ENCODE measurements around the gene ATRAID.
"Not testable (repeated sequence)": the region's sequence is repeated elsewhere in the genome, so short reads cannot be mapped to it uniquely, and the experiment has no call there.

Gene ATRAID, protein sequence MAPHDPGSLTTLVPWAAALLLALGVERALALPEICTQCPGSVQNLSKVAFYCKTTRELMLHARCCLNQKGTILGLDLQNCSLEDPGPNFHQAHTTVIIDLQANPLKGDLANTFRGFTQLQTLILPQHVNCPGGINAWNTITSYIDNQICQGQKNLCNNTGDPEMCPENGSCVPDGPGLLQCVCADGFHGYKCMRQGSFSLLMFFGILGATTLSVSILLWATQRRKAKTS

DNA sequence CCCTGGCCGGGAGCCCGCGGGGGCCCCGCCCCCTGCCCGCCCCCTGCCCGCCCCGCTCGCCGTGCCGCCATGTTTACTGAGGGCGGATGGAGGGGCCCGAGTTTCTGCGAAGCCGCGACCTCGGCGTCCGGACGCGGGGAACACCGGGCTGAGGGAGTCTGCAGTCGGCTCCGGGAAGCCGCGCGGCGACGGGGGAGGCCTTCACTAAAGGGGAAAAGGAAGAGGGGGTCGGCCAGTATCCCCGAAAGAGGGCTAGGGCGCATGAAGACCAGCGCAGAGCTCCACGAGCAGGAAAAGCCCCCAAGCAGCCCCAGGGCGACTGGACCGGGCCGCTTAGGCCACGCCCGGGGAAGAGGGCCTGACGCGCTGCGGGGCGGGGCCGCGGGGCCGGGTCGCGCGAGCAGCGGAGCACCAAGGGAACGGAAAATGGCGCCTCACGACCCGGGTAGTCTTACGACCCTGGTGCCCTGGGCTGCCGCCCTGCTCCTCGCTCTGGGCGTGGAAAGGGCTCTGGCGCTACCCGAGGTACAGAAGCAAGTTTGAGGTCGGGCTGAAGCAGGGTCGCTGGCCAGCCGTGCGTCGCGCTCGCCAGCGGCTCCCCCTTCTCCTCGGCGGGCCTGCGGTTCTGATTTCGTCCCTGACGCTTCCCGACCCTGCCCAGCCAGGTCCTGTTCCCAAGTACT lies at the start of gene ATRAID, which contains the start of gene SLC5A6:
Gene ATRAID, plus strand, starts transcription at position 99 of the 683 bp plus-strand sequence. Its CDS starts 328 bp downstream, at position 427.
Gene SLC5A6, minus strand, starts transcription at position 326 of the 683 bp plus-strand sequence. CDS start 4,618 bp downstream, outside the sequence.
- DNase-seq (ENCODE audit: low read depth), result peak; percentile 83

DNA sequence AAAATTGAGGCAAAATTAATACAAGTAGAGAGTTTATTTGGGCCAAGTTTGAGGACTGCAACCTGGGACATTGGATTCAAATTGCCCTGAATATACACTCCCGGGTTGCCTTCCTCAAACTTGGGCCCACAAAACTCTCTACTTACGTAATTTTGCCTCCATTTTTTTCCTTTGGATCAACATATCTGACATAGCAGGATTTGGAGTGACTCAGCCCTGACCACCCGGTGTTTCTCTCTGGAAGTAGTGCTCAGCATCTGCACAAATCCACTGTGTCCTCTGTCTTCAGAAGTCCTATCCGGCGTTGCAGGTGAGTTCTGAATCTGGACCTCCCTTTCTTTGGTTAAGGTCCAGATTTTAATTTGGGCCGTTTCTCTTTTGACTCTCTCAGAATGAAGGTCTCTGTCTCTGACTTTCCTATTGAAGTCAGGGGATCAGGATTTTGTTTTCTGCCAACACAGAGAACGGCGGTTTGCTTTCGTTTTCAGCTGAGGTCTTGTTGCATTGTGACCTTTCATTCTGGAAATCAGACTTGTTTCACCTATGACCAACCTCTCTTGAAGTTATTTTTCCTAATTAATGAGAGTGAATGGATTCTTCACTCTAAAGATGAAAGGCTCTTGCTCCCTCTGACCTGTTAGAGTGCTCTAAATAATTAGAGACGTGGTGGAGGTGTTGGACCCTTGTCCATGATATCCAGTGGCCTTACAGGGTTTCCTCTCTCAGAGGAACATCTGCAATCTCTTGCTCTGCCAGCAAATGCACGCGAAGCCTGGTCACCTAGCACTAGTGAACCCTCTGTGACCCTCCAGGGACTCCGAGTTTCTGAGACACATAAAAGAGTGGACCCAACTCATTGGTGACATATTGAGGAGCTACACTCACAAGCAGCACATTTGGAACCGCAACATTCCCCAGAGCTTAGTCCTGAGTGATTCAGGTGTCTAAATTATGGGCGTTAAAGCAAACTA lies 49.4 kb upstream of the ATRAID start:
- DNase-seq (ENCODE audit: low read depth), result no peak

GRCh38 chr2:27164960-27165763 lies 46.7 kb upstream of the ATRAID start:
- DNase-seq (ENCODE audit: low read depth), result no peak

DNA sequence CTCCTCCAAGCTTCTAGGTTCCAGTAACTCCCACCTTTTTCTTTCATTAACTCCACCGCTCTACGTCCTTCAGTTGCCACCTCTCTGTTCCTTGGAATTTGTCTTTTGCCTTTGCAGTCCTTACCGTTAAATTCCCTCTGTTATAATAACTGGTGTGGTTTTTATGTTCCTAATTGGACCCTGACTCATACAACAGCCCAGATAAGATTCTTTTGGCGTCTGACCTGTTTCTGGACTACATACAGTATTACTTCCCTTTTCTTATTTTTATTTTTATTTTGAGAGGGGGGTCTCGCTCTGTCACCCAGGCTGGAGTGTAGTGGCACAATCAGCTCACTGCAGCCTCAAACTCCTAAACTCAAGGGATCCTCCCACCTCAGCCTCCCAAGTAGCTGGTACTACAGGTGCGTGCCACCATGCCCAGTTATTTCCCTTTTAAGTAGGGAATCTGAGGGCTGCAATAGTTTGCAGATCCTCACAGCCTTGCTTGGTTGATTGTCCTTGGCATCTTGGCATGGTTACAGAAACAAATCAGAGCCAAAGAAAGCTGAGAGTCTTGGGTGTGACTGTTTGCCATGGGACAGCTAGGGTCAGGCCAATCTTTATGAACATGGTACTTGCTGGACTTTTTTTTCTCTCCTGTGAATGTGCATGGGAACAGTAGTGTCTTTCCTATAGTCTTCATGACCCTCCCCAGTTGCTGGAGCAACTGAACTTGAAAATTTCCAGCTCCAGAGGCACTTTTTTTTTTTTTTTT lies 41.1 kb upstream of the ATRAID start:
- no peak for DNase-seq (ENCODE audit: low read depth)

- no peak for DNase-seq (ENCODE audit: low read depth)
Observed at GRCh38 chr2:27171351-27171848, 40.4 kb upstream of the ATRAID start.

GRCh38 chr2:27174638-27175037 lies 37.2 kb upstream of the ATRAID start:
- DNase-seq (ENCODE audit: low read depth), result no peak

GRCh38 chr2:27175330-27175729 lies 36.5 kb upstream of the ATRAID start:
- DNase-seq (ENCODE audit: low read depth), result no peak

DNA sequence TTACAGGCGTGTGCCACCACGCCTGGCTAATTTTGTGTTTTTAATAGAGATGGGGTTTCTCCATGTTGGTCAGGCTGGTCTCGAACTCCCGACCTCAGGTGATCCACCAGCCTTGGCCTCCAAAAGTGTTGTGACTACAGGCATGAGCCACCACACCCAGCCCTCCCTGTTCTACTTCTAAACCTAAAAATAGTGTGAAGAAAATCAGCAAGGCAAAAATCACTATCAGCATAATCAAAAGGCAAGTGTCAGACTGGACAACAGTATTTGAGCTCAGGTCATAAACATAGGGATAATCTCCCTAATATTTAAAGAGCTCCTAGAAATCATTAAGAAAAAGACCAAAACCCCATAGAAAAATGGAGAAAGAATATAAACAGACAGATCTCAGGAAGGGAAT lies 36.1 kb upstream of the ATRAID start:
- not testable (repeated sequence) for DNase-seq (ENCODE audit: low read depth)

DNA sequence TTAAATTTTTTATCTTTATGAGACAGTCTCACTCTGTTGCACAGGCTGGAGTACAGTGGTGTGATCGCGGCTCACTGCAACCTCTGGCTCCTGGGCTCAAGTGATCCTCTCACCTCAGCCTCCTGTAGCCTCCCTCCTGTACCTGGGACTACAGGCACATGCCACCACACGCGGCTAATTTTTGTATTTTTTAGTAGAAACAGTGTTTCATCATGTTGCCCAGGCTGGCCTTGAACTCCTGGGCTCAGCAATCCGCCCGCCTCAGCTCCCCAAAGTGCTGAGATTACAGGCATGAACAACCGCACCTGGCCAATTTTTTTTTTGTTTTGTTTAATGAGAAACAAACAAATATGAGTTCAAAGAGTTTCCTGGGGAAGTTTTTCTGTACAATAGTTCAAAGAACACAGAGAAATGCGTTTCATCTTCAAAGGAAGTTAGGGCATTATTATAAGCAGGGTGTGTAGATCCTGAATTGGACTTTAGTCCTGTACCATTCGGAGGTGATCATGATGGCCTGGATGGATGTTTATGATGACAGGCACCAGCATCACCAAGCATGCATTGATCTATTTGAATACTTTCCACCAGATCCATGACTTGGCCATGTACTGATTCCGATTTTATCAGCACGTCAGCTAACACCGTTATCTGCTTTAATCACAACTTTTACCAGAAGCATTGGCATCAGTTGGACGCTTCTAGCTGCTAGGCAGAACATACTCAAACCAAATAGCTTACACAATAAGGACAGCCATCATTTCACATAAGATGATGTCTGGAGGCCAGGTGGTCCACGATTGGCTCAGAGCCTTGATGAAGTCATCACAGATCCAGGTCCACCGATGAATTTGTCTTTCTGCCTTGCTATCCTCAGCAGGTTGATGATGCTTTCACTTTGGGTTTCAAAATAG lies 34.1 kb upstream of the ATRAID start:
- no peak for DNase-seq (ENCODE audit: low read depth)

DNA sequence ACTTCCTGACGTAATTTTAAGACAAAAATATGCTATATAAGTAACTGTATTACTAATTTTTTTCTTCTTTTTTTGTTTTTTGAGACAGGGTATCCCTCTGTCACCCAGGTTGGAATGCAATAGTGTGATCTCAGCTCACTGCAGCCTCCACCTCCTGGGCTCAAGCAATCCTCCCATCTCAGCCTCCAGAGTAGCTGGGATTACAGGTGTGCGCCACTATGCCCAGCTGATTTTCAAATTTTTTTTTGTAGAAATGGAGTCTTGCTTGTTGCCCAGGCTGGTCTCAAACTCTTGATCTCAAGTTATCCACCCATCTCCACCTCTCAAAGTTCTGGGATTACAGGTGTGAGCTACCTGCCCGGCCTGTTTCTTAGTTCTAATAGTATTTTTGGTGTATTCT lies 33.4 kb upstream of the ATRAID start:
- no peak for DNase-seq (ENCODE audit: low read depth)

GRCh38 chr2:27179344-27180000 lies 32.4 kb upstream of the ATRAID start:
- DNase-seq (ENCODE audit: low read depth), result no peak

GRCh38 chr2:27182346-27182745 lies 29.5 kb upstream of the ATRAID start:
- no peak for DNase-seq (ENCODE audit: low read depth)

- no peak for DNase-seq (ENCODE audit: low read depth)
Observed at GRCh38 chr2:27184115-27184514, 27.7 kb upstream of the ATRAID start.

DNA sequence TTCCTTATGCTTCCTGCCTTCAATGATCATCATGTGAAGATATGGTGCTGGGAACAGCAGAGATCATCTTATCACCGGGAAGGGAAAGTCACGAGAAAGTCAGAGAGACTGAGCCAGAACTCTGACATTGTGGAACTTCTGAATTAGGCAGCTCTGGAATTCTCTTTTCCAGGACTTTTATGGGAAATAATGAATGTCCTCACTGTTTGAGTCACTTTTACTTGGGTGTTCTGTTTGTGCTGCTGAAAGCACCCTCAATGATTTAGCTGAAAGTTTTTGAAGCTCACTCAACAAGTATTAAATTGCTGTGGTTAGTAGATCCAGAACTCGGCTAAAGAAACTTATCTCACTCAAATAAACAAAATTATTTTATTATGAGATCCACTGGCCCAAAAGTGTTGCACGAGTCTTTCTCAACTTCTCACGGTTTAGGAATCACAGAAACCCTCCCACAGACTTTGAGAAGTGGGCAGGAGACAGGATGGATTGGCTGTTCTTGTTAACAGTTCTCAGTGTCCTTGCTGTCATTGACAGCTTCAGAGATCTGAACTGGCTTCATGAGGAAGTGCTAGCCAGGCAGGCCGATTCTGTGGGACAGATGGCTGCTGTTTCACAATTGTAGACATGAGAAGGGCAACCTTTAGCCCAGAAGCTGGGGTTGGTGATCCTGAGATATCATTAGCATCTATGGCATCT lies 26.4 kb upstream of the ATRAID start:
- no peak for DNase-seq (ENCODE audit: low read depth)

DNA sequence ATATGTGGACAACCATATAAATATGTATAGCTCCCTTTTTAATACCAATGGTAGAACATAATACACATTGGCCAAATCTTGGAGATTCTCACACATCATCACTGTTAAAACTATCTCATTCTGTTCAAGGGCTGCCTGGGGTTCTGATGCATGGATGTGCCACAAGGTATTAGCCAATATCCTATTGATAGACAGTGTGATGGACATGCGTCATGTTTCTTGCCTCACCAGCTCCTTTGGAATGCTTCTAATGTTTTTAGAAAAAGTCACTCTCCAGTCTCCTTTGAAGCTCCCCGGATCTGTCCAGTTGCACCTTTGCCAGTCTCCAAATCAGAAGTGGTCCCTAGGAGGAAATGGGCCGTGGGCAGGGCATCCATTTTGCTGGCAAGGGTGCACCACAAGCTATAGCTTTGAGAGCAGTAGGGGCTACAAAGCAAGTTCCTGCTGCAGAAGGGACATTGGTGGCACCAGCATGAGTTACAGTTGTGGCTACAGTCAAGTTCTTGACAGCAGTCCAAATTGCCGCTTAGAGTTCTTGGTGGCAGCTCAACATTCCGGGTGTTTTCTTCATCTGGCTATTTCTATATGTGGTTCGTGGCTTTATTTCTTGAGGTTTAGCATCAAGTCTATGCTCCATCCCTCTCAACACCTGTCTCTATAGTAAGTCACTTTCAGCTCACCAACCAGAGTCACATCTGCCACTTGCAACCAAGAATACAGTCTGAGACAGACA lies 25.1 kb upstream of the ATRAID start:
- DNase-seq (ENCODE audit: low read depth), result no peak

DNA sequence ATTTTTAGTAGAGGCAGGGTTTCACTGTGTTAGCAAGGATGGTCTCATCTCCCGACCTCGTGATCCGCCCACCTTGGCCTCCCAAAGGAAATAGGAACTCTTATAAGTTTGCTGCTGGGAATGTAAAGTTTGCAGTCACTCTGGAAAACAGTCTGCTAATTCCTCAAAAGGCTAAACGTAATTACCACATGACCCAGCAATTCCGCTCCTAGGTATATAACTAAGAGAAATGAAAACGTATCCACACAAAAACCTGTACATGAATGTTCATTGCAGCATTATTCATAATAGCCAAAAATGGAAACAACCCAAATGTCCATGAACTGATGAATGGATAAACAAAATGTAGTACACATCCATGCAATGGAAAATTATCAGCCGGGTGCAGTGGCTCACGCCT lies 21.9 kb upstream of the ATRAID start:
- DNase-seq (ENCODE audit: low read depth), result no peak

GRCh38 chr2:27191070-27191829 lies 20.6 kb upstream of the ATRAID start:
- DNase-seq (ENCODE audit: low read depth), result peak; percentile 24

Measured in stimulated activated CD4-positive, alpha-beta T cell treated with anti-CD3 and anti-CD28 coated beads, Interleukin-2, amount 100 ng/mL, for 4 hours (primary cell).